Gastroesophageal sphincter (tissue), 3 donors: ENCODE results near the gene KRT3.

ENCODE experiments used
- POLR2A ChIP-seq, 2 donors: fragments of 450-650 bp; IDR thresholded peaks; one replicate each; pipeline ENCODE4 v1.6.1; 2017; ENCODE audit warnings: antibody characterized with exemption in 2 of 2, mild to moderate bottlenecking in 2 of 2, moderate library complexity in 1 of 2
- TF ChIP-seq, protein P1 (sequence below), 4 experiments: fragments of 200-600 bp in 2 of 4; fragments of 450-650 bp in 2 of 4; sonication (generic) in 1 of 4; IDR thresholded peaks; one replicate each; pipeline ENCODE4 v1.5.1; 2017 to 2019; ENCODE audit warnings: antibody characterized with exemption in 4 of 4, mild to moderate bottlenecking in 2 of 4, moderate library complexity in 2 of 4

- no peak for TF ChIP-seq POLR2A (IDR thresholded peaks at IDR 0.05)
- TF ChIP-seq, protein P1, sequence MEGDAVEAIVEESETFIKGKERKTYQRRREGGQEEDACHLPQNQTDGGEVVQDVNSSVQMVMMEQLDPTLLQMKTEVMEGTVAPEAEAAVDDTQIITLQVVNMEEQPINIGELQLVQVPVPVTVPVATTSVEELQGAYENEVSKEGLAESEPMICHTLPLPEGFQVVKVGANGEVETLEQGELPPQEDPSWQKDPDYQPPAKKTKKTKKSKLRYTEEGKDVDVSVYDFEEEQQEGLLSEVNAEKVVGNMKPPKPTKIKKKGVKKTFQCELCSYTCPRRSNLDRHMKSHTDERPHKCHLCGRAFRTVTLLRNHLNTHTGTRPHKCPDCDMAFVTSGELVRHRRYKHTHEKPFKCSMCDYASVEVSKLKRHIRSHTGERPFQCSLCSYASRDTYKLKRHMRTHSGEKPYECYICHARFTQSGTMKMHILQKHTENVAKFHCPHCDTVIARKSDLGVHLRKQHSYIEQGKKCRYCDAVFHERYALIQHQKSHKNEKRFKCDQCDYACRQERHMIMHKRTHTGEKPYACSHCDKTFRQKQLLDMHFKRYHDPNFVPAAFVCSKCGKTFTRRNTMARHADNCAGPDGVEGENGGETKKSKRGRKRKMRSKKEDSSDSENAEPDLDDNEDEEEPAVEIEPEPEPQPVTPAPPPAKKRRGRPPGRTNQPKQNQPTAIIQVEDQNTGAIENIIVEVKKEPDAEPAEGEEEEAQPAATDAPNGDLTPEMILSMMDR (IDR thresholded peaks at IDR 0.05), result no peak
Observed at GRCh38 chr12:52749827-52750226, 46.1 kb downstream of the KRT3 start.
